GM23338 (cell line): ENCODE results near the gene ANKRD45.

Experiments used
- CTCF ChIP-seq, 2 experiments: fragments of 200-600 bp in 1 of 2; sonication (generic) in 1 of 2; conservative IDR thresholded peaks; 2 replicates each; pipeline versions ENCODE4 v1.5.1 to v1.6.1; 2016 to 2017; ENCODE audit warnings: antibody characterized with exemption in 2 of 2, low read depth in 2 of 2, mild to moderate bottlenecking in 2 of 2, moderate library complexity in 1 of 2
- EZH2 ChIP-seq: fragments of 200-600 bp; sonication (generic); IDR thresholded peaks from one replicate; pipeline ENCODE4 v1.8.0; 2017; ENCODE audit warnings: antibody characterized with exemption, mild to moderate bottlenecking, low read depth; ENCODE audit not compliant: unreplicated experiment
- EZH2phosphoT487 ChIP-seq: fragments of 200-600 bp; sonication (generic); IDR thresholded peaks from one replicate; pipeline ENCODE4 v1.8.1; 2018; ENCODE audit warnings: antibody characterized with exemption; ENCODE audit not compliant: unreplicated experiment
- POLR2AphosphoS5 ChIP-seq: IDR thresholded peaks from 2 replicates; pipeline ENCODE4 v1.6.1; 2016; ENCODE audit warnings: antibody characterized with exemption, low read depth
- REST ChIP-seq: IDR thresholded peaks from one replicate; pipeline ENCODE4 v1.6.1; 2018; ENCODE audit warnings: antibody characterized with exemption; ENCODE audit not compliant: unreplicated experiment

GRCh38 chr1:173581383-173582079, 88.1 kb downstream of the ANKRD45 start:
- TF ChIP-seq CTCF (conservative IDR thresholded peaks at IDR 0.05; ENCODE audit: low read depth in 2 of 2): no peak
- no peak for TF ChIP-seq EZH2phosphoT487
- no peak for TF ChIP-seq EZH2
- no peak for TF ChIP-seq POLR2AphosphoS5
- no peak for TF ChIP-seq REST
